ENCODE results near the gene CTNNA1.

The CTNNA1 gene

GRCh38 chr5:138935466-138935865, 182.2 kb downstream of the CTNNA1 start:
- no peak for DNase-seq

DNA sequence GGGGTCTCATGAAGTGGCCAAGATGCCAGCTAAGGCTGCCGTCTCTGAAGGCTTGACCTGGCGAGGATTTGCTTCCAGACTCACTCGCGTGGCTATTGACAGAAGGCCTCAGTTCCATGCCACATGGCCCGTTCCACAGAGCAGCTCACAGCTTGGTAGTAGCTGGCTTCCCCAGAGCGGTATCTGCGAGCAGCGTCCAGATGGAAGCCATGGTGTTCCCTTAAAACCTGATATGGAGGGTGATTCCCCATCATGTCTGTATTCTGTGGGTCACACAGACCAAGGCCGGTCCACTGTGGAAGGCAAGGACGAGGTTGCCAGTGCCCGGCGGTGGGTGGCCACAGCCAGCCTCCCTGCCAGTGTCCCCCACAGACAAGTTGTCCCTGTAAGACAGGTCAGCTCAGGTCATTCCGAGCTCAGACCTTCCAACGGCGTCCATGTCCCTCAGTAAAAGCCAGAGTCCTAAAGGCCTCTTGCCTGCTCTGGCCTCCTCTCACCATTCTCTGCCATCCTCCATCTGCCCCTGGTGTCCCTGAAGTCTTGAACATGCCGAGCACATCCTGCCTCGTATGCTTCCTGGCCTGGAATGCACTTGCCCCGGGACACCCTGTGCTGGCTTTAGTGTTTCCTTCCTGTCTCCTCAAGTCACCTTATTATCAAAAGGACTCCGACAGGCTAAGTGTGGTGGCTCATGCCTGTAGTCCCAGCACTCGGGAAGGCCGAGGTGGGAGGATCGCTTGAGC, 183.2 kb downstream of the CTNNA1 start:
- no peak for DNase-seq

GRCh38 chr5:138936968-138937345, 183.7 kb downstream of the CTNNA1 start:
- DNase-seq: no peak

DNA sequence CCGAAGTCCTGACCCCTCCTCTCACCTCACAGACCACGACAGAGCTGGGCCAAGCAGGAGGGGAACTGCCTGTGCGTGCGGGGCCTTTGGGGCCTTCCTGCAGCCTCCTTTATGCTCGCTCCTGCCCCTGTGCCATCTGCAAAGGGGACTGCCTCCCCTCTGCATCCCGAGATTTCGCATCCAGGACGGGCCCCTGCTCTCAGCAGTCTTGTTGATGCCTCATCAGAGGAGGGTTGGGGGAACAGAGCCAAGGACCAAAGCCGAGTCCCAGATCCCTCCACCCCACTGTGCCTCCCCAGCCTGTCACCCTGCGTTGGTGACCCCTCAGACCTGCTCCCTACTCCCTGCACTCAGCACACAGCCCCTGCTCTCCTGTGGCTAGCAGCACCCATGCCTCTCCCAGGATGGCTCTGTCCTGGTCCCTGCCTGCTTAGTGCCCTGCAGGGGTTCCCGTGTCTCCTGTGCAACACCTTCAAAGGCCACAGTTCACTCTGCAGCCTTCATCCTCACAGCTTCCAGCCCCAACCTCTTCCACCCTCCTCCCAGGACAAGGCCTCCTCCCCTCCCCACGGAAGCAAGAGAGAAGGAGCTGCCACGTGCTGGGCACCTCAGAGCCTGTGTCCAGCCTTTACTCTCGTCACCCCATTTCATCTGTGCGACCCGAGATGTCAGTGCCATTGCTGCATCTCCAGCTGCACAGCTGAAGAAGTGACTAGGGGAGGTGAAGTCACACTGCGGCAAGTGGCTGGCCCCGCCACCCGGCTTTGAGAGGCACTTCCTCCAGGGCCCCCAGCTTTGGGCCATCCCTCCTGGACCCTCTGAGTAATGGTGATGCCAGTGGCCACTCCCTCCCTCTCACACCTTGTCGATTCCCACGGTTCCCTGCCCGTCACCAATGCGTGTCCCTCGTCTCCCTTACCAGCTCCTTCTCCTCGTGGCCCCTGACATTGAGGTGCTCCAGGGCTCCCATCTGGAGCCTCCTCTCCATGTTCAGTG, 184.5 kb downstream of the CTNNA1 start:
- no peak for DNase-seq

- no peak for DNase-seq
These were observed 185.3 kb downstream of the CTNNA1 start for GRCh38 chr5:138938526-138938925.

DNA sequence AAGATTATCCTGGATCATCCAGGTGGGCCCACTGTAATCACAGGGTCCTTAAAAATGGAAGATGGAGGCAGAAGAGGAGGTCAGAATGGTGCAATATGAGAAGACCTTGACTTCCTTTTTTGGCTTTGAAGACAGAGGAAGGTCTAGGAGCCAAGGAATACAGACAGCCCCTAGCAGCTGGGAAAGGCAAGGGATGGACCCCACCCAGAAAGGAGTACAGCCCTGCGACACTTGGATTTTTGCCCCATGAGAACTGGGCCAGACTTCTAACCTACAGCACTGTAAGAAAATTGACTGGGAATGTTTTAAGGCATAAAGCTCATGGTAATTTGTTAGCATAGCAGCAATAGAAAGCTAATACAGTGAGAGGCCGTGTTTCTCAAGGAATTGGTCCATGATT, 188.8 kb downstream of the CTNNA1 start:
- DNase-seq: no peak

DNA sequence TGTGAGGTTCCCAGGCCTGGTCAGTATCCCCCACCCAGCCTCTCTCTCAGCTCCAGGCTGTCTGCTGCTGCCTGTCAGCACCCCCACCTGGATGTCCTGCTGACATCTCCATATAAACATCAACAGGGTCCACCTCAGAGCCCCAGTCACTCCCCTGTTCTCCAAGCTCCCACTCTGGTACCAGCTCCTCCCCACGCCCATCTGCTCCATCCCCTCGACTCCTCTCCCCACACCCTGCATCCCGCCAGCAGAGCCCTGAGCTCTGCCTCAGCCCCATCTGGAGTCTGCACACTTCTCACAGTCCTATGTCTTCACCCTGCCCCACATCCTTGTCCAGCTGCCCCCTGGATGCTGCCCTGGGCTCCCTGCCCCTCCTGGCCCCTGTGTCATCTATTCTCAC, 189.6 kb downstream of the CTNNA1 start:
- DNase-seq: no peak

GRCh38 chr5:138943599-138944173, 190.5 kb downstream of the CTNNA1 start:
- DNase-seq: no peak

DNA sequence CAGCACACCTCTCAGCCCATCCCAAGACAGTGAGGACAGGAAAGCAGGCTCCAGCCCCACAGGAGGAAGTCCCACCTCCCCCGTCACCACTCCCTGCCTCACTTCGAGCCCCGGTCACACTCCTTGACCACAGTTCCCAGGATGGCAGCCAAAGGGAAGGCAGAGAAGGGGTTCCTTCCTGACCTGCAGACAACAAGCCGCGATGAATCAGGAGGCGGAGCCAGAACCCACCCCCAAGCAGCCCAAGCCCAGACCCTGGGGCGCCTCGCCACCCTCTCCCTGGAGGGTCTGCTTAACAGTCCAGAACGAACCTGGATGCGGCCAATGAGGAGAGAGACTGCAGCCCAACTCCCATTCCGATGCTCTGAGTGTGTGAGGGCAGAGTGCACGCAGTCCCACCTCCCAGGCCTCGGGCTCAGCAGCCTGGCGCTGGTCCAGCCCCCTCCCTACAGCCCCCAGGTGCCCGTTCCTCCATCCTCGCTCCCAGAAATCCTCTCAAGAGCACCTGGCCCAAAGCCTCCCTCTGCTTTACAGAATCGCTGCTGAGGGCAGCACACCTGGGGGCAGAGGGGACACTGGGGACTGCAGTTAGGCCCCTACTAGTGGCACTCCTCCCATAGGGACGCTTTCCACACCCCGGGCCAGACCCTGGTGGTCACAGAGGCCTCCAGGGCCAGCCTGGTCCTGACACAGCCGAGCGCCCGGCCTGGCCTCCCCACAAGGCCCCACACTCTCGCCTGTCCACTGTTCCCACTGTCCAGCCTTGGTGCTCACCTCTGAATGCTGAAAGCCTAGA, 191.5 kb downstream of the CTNNA1 start:
- no peak for DNase-seq

DNA sequence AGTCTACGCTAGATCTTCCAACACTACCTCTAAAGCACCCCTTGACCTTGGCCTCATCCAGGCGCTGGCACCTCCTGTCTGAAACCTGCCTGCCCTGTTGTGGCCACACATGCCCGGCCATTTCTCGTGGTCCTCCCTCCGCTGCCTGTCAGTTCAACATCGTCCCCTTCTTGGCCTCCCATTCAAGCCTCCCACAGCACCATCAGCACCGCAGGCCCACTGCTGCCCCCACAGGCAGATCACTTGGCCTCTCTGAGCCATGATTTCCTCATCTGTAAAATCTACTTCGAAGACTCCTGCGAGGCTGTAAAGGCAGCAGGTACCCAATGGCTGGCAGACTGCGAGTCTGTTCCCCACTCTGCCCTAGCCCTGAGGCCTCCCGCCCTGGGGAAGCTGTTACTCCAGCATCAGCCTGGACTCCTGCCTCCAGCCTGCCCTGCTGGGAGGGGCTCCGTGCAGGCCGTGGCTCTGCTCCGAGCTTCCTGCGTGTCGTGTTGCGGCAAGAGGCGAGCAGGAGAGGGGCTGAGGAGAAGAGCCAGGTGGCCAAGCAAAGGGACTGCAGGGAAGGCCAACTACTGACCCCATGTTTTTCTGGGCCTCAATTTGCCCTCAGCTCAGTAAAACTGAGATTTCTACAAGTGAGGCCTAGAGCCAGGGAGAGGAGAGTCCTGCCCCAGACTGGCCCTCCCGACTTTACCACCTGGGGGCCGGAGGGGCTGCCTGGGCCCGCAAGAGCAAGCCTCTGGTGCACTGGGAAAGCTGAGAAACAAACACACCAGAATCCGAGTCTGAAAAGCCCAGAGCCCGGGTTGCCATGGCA, 192.4 kb downstream of the CTNNA1 start:
- DNase-seq: no peak

DNA sequence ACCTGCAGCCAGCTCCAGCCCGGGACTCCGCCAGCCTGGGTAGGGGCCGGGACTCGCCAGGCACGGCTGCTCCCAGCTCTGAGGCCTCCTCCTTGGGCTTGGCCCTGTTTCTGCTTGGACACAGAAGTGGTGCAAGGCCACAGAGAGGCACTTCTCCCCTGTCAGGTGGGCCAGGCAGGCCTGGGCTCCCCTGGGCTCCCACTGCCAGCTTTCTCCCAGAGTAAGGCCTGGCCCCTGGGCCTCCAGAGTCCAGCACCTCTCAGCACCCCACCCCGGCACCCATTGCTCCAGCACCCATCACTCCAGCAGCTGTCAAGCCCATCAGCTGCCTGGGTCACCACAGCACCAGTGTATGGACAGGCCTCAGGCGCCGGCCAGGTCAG, 193.0 kb downstream of the CTNNA1 start:
- no peak for DNase-seq

- DNase-seq: no peak
These were observed 193.8 kb downstream of the CTNNA1 start for GRCh38 chr5:138946831-138947560.

DNA sequence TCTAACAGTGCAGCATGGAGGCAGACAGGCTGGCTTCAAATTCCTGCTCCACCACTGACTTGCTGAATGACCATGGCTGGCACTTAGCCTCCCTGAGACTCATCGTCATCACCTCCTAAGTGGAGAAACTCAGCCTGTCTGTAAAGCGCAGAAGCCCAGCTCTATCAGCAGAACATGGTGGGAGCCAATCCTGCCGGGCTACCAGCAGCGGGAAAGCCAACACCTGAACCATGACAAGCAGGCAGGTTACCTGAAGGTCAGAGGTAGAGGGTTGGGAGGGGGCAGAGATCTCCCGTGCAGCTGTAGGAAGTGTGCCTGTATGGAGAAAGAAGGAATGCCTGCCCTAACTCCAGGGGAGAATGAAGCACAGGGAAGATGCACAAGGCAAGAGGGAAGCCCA, 194.6 kb downstream of the CTNNA1 start:
- DNase-seq: no peak

DNA sequence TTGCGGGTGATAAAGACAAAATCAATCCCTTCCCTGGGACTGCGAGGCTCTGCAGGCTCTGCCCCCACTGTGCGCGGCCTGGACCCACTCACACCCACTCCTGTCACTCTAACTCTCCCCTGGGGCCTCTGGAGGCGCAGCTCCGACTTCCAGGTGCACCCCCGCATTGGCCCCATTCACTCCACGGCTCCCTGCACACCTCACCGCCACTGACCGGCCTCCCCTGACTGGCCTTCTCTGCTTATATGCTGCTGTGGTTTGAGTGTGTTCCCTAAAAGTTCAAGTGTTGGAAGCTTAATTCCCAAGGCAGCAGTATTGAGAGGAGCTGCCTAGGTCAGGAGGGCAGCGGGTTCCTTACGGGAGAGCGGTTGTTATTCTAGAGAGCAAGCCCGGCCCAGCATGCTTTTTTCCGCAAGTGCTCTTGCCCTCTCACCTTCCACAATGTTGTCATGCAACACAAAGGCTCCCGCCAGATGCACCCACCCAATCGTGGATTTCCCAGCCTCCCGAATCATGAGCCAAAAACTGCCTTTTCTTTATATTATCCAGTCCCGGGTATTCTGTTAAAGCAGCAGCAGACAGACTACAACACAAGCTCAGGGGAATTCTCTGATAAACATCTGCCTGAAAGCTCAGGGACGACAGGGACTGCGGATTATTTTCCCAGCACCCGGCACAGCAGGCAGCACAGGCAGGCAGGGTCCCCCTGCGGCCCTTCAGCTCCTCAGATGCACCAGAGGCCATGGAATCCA, 195.4 kb downstream of the CTNNA1 start:
- DNase-seq: no peak

- DNase-seq: no peak
These were observed 196.0 kb downstream of the CTNNA1 start for GRCh38 chr5:138949223-138949574.

- no peak for DNase-seq
These were observed 196.8 kb downstream of the CTNNA1 start for GRCh38 chr5:138949988-138950387.

DNA sequence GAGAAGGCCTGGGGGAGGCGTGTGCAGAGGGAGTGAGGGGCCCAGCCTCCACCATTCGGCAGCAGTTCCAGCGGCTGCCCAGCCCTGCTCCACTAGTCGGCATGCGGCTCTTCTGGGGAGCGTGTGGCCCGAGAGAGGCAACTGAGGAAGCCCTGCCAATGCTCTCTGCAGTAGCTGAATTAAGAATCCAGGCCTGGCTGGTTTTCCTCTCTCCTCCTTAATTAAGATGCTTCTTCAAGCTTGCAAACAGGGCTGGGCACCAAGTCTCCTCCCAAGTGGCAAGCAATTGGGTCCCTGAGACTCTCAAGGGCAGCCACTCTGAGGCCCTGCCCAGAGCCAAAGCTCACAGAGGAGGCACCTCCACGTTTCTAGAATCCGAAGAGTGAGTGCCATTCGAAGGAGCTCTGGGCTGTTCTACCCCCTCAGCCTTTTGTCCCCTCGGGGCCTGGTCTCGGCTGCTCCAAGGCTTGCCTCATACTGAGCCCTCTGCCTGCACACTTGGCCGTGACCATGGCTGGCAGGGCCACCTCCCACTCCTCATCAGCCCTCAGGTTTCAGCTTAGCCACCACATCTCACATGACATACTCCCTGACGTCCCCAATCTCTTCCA, 197.3 kb downstream of the CTNNA1 start:
- DNase-seq: no peak

DNA sequence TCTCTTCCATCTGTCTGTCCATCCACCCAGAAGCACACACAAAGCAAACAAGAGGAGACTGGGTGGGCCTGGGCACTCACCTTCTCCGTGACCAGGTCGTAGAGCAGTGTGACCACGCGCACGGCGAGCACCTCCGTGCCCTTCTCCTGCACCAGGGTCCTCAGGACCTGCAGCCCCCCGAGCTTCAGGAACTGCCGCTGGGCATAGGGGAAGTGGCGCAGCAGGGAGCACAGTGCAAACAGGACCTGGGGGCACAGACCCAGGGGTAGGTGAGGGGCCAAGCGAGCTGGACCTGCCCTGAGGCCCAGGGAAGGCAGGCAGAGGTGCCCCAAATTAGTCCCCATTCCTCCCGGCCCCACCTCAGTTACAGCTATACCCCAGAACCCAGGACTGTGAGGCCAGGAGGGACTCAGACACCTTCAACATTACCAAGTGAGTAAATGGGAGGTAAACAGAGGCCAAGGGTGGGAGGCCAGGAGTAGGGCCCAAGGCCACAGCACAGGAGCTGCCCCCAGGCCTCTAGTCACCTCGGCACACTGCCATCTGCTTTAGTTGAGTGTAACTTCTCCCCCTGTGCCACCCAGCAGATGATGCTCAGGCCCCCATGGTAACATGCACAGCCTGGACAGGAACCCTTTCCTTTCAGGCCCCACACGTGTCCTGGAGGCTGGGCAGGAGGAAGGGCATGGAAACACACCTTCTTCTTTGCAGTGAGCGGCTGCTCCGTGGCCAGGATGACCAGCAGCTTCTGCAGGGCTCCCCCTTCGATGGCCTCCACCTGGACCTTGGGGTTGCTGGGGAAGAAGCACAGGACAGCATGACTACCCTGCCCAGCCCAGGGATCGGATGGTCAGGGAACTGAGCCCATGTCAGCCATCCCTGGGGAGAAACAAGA, 198.1 kb downstream of the CTNNA1 start:
- no peak for DNase-seq

All from activated CD4-positive, alpha-beta T cell treated with anti-CD3 and anti-CD28 coated beads for 48 hours (primary cell).